ENCODE data around the gene SAE1. TPM values are rescaled to one million over a fixed set of nuclear protein-coding genes. Genes with fewer than 3 reads are reported as not detected.

The SAE1 gene
- total RNA-seq, 1 donor from 2014 or later: 49.9 TPM

DNA sequence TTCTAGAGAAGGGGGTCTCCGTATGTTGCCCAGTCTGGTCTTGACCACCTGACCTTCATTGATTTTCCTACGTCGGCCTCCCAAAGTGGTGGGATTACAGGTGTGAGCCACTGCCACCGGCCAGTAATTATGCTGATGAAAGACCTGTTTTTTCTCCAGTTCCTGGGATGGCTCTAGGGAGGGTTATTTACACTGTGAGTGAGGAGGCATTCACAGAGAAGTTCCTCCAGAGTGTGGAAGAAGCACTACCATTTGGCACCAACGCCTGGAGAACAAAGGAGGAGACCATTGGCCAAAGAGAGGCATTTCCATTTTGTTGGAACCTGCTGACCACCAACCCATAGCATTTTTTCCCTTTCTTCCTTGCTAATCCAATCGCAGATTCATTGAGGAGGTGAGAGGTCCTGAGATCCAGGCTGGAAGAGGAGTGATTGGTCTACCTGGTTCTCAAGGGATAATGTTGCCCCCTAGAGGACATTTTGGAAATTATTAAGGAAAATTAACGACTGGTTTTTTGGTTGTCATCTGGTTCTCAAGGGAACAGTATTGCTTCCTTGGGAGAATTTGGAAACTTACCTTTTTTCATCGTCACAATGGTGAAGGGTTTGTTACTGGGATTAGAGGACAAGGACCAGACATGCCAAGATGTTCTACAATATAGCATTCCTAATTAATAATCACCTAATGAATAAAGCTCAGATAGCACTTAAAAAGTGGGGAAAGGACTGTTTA, 5.5 kb upstream of the SAE1 start:
- H3K36me3 ChIP-seq: no peaks in the 10 kb centered on the region
- H3K9me3 ChIP-seq: no peaks in the 10 kb centered on the region
- H3K27me3 ChIP-seq (ENCODE audit: low read depth): no peaks in the 10 kb centered on the region
- intact Hi-C loops (cut with DNase I): loop anchor here (10.0 kb wide), 1 partner anchor 50 kb away; no protein-coding TSS in a partner anchor
- H3K4me3 ChIP-seq: no peak overlapping the region
- peak; percentile 84 to 86 for ATAC-seq
- H3K27ac ChIP-seq: peak overlapping the region; percentile 31
- H3K4me1 ChIP-seq: no peaks in the 10 kb centered on the region
- DNase-seq: no peak
- TF ChIP-seq, protein P1, sequence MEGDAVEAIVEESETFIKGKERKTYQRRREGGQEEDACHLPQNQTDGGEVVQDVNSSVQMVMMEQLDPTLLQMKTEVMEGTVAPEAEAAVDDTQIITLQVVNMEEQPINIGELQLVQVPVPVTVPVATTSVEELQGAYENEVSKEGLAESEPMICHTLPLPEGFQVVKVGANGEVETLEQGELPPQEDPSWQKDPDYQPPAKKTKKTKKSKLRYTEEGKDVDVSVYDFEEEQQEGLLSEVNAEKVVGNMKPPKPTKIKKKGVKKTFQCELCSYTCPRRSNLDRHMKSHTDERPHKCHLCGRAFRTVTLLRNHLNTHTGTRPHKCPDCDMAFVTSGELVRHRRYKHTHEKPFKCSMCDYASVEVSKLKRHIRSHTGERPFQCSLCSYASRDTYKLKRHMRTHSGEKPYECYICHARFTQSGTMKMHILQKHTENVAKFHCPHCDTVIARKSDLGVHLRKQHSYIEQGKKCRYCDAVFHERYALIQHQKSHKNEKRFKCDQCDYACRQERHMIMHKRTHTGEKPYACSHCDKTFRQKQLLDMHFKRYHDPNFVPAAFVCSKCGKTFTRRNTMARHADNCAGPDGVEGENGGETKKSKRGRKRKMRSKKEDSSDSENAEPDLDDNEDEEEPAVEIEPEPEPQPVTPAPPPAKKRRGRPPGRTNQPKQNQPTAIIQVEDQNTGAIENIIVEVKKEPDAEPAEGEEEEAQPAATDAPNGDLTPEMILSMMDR (IDR thresholded peaks at IDR 0.05): peak; percentile 57

DNA sequence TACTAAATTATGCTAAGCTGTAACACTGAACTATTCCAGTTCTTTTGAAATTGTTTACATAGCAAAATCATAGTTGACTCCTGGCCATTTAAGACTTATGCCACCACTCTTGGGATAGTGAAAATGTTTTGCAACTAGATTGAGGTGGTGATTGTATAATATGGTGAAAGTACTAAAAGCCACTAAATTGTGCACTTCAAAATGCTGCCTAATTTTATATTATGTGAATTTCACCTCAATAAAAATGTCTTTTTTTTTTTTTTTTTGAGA, 5.0 kb upstream of the SAE1 start:
- Histone ChIP-seq H3K4me3 (no peak overlapping the region), H3K27ac (peak overlapping the region; percentile 31), H3K36me3 (no peaks in the 10 kb centered on the region), H3K4me1 (no peaks in the 10 kb centered on the region), H3K9me3 (no peaks in the 10 kb centered on the region), H3K27me3 (ENCODE audit: low read depth) (no peaks in the 10 kb centered on the region)
- TF ChIP-seq, protein P1 (IDR thresholded peaks at IDR 0.05): no peak
- DNase-seq: no peak
- intact Hi-C loops (cut with DNase I): loop anchor here (10.0 kb wide), 1 partner anchor 51 kb away; no protein-coding TSS in a partner anchor
- peak; percentile 11 to 22 for ATAC-seq

DNA sequence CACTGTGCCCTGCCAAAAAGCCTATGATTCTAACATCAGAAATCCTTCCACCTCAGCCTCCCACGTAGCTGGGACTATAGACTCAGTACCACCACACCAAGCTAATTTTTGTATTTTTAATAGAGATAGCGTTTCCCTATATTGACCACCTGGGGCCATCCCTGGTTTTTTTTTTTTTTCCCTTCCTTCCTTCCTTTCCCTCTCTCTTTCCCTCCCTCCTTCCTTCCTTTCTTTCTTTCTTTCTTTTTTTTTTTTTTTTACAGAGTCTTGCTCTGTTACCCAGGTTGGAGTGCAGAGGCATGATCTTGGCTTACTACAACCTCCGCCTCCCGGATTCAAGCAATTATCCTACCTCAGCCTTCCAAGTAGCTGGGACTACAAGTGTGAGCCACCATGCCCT, 1.1 kb upstream of the SAE1 start:
- no peak overlapping the region for H3K27ac ChIP-seq
- intact Hi-C loops (cut with DNase I): loop anchor here (10.0 kb wide), 1 partner anchor 55 kb away; no protein-coding TSS in a partner anchor
- no peak overlapping the region for H3K4me3 ChIP-seq
- DNase-seq: no peak
- no peaks in the 10 kb centered on the region for H3K27me3 ChIP-seq (ENCODE audit: low read depth)
- H3K36me3 ChIP-seq: peaks cover 6% of the 10 kb centered on the region
- no peak for ATAC-seq
- TF ChIP-seq, protein P1 (IDR thresholded peaks at IDR 0.05): no peak
- no peaks in the 10 kb centered on the region for H3K9me3 ChIP-seq
- peaks cover 14% of the 10 kb centered on the region for H3K4me1 ChIP-seq

DNA sequence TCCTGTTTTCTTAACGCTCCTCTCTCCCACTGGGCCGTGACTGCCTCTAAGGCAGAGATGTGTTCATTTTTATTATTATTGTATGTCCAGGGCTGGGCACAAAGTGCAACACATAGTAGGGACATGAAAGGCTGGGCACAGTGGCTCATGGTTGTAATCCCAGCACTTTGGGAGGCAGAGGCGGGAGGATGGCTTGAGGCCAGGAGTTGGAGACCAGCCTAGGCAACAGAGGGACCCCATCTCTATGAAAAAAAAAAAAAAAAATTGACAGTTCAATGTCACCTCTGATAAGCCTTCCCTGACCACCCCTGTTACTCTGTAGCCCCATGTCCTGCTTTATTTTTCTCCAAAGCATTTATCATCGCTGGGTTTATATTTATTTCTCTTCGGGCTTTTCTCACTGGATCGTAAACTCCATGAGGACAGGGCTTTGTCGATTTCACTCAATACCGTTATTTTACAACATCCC, 481 bp upstream of the SAE1 start:
- TF ChIP-seq, protein P1 (IDR thresholded peaks at IDR 0.05): no peak
- intact Hi-C loops (cut with DNase I): no loop called here
- H3K4me1 ChIP-seq: peaks cover 20% of the 10 kb centered on the region
- ATAC-seq (no peak), DNase-seq (no peak)
- peak overlapping the region; percentile 82 for H3K27ac ChIP-seq
- H3K4me3 ChIP-seq: peak overlapping the region; percentile 83
- H3K9me3 ChIP-seq: no peaks in the 10 kb centered on the region
- H3K36me3 ChIP-seq: peaks cover 6% of the 10 kb centered on the region
- H3K27me3 ChIP-seq (ENCODE audit: low read depth): no peaks in the 10 kb centered on the region

DNA sequence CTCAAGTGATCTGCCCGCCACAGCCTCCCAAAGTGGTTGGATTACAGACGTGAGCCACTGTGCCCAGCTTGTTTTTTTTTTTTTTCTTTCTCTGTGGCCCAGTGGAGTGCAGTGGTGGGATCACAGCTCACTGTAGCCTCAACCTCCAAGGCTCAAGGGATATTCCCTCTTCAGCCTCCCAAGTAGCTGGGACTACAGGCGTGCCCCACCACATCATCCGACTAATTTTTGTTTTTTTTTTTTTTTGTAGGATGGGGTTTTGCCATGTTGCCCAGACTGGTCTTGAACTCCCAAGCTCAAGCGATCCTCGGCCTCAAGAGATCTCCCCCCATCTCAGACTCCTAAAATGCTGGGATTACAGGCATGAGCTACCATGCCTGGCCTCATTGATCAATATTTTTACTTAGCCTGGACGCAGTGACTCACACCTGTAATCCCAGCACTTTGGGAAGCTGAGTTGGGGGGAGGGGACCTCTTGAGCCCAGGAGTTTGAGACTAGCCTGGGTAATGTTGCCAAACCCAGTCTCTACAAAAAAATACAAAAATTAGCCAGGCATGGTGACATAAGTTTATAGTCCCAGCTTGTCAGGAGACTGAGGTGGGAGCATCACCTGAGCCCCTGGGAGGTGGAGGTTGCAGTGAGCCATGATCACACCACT, 1.7 kb downstream of the SAE1 start:
- ATAC-seq: no peak
- DNase-seq: no peak
- Histone ChIP-seq H3K4me3 (no peak overlapping the region), H3K27ac (no peak overlapping the region), H3K4me1 (peaks cover 22% of the 10 kb centered on the region), H3K9me3 (no peaks in the 10 kb centered on the region), H3K27me3 (ENCODE audit: low read depth) (no peaks in the 10 kb centered on the region), H3K36me3 (peaks cover 6% of the 10 kb centered on the region)
- TF ChIP-seq, protein P1 (IDR thresholded peaks at IDR 0.05): no peak
- intact Hi-C loops (cut with DNase I): no loop called here

Measured in lower lobe of right lung (tissue), 2 donors.